DMS114 treated with DMSO at 0.1 percent for 48 hours (cell line): ENCODE data around the gene GIMAP6.
"Not testable (repeated sequence)": the region's sequence is repeated elsewhere in the genome, so short reads cannot be mapped to it uniquely, and the experiment has no call there.

ENCODE experiments used
- DNase-seq: peaks from one replicate; lab custom pipeline; 2025; ENCODE audit not compliant: unreplicated experiment; lab: John Stamatoyannopoulos, UW

The GIMAP6 gene

DNA sequence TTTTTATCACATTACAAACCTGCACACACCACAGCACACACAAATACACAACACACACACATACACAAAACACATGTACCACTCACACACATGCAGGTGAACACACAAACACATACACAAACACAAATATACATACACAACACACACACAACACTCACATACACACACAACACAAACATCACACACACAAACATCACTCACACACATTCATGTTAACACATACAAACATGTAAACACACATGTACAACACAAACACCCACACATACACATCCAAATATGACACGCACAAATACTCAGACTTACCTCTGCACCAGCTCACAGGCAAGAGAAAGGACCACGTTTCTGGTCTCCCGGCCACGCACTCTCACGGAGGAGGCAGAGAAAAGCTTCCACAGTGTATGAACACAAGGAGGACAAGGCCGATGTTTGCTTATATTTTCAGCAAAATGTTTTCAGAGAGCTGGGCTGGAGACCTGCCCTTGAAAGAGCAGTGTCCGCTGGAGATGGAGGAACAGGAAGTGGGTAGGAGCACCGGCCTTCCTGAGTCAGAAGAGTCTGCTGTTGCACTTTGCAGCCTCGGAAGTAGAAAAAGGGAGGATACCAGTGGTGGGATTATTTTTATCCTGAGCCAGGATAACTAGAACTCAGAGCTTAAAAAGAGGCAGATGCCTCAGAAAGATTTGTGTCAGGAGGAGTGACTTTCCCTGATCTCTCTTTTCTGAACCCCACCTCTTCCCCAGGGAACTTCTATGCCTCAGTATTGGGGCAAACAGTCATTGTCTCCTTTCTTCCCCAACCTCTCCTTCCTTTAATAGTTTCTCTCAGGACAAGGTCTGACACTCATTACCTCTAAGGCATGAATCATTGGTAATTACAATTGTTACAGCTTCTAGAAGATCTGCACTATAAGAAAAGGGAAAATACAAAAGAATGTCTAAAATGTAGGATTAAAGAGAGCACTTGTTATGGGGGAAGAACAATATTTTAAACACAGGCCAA, at the start of gene GIMAP6:
GIMAP6 (minus strand) TSS at position 520 of the 999 bp plus-strand sequence. CDS start 2,243 bp downstream, outside the sequence.
- DNase-seq, result no peak

DNA sequence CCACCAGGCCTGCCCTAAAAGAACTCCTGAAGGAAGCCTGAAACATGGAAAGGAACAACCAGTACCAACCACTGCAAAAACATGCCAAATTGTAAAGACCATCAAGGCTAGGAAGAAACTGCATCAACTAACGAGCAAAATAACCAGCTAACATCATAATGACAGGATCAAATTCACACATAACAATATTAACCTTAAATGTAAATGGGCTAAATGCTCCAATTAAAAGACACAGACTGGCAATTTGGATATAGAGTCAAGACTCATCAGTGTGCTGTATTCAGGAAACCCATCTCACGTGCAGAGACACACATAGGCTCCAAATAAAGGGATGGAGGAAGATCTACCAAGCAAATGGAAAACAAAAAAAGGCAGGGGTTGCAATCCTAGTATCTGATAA, 48.2 kb upstream of the GIMAP6 start:
- not testable (repeated sequence) for DNase-seq

DNA sequence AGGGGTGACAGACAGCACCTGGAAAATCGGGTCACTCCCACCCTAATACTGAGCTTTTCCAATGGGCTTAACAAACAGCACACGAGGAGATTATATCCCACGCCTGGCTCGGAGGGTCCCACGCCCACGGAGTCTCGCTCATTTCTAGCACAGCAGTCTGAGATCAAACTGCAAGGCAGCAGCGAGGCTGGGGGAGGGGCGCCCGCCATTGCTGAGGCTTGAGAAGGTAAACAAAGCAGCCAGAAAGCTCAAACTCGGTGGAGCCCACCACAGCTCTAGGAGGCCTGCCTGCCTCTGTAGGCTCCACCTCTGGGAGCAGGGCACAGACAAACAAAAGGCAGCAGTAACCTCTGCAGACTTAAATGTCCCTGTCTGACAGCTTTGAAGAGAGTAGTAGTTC, 46.4 kb upstream of the GIMAP6 start:
- DNase-seq, result not testable (repeated sequence)

DNA sequence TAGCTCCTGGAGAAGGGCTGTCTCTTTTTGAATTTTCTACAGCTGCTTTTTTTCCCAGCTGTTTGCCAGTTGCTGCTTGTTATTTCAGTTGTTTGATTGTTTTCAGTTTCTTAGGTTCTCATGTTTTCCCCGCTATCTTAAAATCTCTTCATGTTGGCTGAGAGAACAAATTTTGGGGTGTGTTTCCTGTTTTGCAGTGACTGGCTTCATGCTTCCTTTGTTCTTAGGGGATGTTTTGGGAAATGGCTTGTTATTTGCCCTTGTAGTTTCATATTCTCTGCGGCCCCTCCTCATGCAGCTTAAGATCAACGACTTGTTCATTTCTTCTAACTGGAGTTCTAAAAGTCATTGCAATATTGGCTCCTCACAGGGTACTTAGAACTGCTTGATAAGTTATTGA, 44.7 kb upstream of the GIMAP6 start:
- DNase-seq, result not testable (repeated sequence)

DNA sequence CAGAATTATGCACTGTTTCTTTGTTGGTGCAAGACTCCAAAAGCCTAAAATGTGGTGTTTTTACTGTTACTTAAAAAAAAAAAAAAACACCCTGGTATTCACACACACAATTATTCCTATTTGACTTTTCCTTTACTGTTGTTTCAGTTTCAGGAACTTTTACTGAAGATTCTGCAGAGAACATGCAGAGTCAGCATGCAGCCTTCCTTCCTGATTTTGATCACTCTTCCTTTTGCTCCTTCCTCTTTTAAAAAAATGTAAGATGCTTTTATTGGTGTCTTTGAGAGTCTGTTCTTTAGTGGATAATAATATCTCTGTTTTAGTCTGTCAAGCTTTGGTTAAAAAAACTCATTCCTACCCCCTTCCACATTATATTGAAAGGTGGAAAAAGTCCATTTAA, 44.1 kb upstream of the GIMAP6 start:
- DNase-seq, result not testable (repeated sequence)

DNA sequence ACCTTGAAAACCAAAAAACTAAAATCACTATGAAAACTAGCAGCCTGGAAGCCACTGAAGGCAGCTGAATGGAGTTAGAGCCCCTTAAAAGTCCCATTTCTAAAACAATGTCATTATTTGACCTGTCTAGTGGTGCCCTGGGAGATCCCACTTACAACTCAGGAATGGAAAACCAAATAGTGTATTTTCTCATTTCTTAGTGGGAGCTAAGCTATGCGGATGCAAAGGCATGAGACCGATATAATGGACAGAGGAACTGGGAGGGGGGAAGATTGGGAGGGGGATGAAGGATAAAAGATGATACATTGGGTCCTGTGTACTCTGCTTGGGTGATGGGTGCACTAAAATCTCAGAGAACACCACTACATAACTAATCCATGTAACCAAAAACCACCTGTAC, 43.5 kb upstream of the GIMAP6 start:
- no peak for DNase-seq

DNA sequence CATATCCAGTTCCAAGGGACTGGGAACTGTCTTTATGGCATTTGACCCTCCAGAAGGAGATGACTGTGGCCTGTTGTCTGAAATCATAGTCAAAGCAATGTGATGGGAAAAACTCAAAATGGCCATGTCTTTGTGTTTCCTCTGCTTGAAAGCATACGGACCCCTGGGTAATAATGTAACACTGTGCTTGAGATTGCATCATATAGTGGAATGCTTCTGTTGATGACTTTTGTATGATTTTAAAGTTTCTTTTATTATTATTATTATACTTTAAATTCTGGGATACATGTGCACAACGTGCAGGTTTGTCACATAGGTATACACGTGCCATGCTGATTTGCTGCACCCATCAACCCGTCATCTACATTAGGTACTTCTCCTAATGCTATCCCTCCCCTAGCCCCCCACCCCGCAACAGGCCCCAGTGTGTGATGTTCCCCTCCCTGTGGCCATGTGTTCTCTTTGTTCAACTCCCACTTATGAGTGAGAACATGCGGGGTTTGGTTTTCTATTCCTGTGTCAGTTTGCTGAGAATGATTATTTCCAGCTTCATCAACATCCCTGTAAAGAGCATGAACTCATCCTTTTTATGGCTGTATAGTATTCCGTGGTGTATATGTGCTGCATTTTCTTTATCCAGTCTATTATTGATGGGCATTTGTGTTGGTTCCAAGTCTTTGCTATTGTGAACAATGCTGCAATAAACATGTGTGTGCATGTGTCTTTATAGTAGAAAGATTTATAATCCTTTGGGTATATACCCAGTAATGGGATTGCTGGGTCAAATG, 39.8 kb upstream of the GIMAP6 start:
- DNase-seq, result not testable (repeated sequence)

DNA sequence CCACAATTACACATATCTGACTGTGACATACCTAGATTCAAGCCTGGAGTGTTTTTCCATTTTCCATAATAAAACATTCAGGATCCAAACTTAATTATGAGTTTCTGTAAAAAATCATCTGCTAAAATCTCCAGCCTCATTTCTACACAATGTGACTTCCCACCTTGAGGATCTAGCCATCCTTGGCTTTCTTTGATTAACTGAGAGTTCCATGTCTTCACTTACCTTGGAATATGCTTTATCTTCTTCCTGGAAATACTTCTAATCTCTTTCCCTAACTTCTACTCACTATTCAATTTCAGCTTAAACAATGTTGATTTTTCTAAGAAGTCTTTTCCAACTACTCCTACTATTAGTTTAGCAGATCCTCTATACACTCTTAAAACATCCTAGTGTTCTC, 36.8 kb upstream of the GIMAP6 start:
- DNase-seq, result no peak

DNA sequence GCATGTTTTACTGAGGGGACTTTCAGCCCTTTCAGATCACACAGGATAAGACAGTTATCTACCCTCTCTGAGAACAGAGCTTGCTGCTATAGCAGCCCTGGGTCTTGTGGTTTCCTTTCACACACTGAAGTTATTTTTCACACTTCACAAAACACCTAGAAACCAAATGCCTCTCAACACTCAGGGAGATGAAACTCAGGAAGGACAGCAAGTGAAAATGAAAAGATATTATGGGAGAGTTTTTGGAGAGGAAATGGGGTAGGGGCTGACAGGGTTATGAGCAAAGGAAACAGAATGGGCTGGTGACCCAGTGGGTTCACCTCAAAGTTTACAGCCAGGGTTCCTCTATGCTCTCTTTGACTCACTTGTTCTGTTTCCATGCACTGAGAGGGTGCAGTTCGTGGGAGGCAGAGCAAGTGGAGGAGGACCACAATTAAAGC, 36.3 kb upstream of the GIMAP6 start:
- DNase-seq, result no peak

DNA sequence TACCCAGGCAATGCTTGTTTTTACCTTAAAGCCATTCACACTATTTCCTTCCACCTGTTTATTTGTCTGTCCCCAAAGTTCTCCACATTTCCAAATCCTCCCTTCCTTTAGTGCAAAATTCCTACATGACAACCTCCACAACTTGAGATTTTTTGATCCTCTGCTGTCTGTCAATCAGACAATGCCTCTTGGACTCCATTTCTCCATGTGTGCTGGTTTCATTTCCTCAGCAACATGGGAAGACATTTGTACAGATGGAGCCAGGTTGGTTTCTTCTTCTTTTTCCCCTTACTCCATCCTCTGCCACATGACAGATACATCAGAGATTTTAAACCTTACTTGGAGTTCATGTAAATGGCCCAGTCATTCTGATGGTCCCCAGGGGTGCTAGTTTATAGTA, 34.2 kb upstream of the GIMAP6 start:
- no peak for DNase-seq

DNA sequence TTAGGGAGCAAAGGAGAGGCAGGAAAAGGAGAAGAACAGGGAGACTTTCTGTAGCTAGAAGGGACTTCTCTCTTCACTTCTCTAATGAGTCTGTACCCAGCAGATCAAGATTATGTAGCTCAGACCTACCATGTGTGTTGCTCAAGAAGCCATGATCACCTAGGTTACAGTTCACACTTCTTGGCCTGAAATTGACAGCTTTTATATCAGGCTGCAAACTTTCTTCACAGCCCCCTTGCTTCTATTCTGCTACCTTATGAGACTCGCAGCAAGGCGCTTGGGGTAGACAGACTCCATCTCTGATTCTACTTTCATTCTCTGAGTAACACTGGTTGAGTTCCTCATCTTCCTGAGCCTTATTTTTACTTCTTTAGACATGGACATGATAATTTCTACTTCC, 33.7 kb upstream of the GIMAP6 start:
- DNase-seq, result no peak

DNA sequence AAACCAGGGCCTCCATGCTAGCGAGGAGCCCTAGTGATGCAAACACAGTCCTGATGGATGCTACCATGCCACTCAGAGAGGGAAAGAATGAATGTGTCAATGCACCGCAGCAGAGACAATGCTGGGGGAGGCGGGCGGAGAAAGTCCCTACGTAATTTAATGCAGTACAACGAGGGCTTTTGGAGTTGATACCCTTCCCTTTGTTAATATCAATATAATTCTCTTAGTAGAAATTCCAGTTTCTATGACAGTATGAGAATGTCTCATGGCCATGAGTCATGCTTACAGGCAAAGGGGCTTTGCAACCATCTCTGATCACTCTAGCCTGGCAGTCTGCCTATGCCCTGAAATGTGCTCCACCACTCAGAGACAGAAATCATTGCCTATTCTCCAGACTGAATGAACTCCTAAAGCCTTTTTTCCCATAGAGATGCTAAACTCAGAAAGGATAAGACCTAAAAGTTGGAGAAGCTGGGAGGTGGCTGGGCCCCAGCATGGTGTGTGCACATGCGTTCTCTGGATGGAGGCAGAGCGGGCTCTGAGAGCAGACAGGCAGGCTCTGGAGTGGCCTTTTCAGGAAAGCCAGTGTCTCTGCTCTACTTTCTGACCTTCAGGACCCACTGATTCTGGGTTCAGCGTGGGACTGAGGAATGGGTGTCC, 33.0 kb upstream of the GIMAP6 start:
- no peak for DNase-seq

DNA sequence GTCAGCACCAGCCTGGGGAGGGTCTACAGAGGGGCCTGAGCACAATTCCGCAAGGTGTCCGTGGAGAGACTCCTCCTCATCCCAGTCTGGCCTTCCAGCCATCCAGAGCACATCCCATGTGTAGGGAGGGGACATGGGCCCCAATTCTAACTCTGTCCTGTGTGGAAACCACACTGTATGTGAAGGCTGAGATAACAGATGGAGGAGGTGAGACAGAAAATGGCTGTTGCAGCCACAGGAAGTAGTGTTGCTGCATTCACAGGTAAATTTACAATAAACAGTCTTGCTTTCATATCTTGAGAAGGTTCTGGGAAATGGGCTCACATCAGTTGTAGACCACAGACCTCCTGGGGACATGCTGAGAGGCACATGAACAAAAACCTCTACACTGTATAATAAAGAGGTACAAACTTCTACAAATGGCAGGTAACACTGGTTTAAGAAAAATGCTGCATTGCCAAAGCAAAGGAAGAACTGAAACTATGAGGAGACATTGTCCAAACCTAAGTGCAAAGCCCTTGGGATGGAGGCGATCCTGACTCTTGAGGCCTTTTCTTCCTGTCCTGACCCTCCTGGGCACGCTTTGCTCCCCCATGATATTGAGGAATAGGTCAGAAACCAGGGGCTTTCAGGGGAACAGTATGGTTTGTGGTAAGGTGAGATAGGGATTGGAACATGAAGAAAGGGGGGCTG, 31.8 kb upstream of the GIMAP6 start:
- no peak for DNase-seq

DNA sequence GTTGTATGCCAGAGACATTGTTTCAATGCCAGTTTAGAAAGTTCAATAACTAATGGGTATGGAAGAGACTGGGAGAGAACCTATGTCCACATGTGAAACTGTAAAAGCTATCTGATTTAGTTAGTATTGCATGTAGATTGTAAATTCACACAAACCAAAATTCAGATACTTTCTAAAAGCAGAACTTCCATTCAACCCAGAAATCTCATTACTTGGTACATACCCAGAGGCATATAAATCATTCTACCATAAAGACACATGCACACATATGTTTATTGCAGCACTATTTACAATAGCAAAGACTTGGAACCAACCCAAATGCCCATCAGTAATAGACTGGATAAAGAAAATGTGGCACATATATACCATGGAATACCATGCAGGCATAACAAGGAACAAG, 30.6 kb upstream of the GIMAP6 start:
- not testable (repeated sequence) for DNase-seq

DNA sequence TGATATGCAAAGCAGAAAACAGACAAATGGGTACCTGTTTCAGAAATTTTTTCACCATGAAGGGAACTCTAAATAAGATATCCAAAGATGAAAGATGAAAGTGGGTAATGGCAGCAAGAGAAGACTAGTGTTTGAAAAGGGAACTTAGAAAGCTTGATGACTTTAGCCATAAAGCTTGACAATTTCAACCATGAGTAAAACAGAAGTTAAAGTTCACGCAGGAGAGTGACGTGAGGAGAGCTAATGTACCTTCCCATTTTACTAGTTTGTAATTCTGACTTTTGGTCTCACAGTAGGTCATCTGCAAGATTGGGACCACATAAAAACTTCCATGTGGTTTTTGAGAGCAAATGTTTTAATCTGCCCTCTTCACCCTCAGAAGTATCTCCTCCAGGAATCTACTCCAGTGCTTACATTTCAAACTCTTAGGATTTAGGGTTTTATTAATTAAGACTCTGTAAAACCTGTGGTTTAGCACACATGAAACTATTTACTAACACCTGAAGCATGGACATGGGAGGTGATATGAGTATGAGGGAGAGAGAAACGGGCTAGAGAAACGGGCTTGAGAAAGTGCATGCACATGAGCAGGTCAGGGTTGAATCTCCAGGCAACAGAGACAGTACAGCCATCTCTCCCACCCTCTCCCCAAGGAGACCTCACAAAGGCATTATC, 28.9 kb upstream of the GIMAP6 start:
- DNase-seq, result no peak

DNA sequence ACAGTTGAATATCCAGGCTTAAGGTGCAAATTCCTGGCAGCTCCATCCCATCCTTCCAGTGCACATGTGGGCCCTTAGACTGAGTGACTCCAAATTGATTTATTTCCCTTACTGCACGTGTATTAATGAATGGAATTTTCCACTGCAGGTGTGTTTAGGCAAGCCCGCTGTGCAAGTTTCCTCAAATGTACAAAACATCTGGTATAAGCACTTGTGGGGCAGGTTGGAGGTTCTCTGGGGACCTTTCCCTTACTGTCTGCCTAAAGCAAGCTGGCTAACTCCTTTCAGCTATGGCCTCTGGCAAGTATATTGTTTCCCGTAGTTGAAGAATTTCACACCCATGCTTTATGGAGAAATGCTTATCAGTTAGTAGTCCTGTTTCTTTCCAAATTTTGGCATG, 25.3 kb upstream of the GIMAP6 start:
- no peak for DNase-seq

DNA sequence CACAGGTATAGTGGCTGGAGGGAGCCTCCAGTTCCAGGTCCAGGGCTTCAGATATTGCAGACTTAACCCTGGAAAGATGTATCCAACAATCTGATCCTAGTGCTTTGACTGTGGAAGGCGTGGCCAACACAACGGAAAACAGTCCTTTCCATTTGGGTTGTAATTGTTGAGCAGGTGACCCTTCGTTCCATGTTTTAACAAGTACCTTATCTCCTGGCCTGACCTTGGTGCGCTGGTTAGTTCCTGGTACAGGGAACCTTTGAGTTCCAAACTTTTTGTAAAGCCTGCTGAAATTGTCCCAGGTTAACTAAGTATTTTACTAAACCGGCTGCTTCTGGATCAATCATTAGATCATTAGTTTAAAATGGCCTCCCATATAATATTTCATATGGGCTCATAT, 23.9 kb upstream of the GIMAP6 start:
- no peak for DNase-seq

DNA sequence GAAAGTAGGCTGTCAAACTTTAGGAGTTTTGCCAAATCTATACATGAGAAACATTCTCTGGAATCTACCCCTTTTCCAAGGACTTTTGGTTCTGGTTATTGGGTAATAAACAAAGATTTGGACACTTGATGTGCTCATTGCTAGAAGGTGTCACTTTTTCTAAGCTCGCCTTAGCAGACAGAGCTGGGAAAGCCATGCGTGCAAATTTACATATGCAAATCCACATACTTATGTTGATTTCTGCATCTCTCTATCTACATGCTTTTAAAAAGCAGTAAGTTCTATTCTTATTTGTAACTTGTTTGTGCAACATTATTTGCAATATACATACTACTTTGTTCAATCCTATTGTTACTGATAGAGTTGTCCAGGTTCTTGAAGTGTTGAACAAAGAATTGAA, 22.5 kb upstream of the GIMAP6 start:
- no peak for DNase-seq

DNA sequence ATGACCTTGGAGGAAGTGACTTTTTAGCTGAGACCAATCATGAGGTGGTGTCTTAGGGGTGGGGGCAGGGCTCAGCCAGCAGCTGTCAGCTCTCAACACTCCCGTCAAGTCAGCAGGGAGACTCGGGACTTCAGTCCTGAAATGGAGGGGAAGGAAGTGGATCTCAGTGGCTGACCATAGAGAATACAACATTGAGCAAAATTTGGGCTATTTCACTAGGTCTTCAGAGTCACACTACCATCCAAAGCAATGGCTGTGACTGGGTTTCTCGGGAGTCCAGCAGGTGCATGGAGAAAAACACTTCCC, 16.8 kb upstream of the GIMAP6 start:
- DNase-seq, result no peak

DNA sequence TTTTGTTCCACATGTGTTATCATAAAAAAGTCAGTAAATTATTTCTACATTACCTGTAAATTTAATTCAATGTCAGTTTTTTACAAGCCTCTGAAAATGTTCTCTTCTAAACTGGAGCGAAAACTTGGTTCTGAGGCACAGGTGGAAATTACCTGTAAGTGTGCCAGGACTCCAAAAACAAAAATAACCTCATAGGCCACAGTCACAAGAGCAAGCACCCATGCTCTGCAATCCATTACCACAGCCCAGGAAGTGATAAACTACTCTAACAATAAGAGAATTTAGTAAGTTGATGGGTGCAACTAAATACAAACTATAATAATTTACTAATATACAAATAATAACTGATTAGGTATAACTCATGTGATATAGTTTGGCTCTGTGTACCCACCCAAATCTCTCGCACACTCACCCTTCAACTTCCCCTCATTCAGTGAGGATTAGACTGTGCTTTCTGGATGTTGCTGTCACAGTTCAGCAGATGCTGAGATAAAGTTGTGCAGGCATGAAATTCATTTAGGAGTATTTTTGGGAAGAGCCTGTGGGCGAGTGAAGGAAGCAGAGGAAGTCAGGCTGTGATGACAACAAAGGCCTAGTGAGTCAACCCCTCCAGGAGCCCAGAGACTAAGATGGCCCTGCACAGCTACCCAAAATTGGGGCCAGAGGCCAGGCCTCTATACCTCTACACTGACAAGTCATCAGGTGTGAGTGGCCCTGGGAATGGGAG, 16.3 kb upstream of the GIMAP6 start:
- DNase-seq, result no peak
